NCI-H2196 (cell line): ENCODE measurements around the gene NOS3.
A peak's percentile ranks its signal among the peaks of the same experiment; 100 is the strongest.
"Not testable (repeated sequence)": the region's sequence is repeated elsewhere in the genome, so short reads cannot be mapped to it uniquely, and the experiment has no call there.

Source experiments
- DNase-seq: peaks from one replicate; lab custom pipeline; 2025; ENCODE audit not compliant: unreplicated experiment; lab: John Stamatoyannopoulos, UW

NOS3 gene

DNA sequence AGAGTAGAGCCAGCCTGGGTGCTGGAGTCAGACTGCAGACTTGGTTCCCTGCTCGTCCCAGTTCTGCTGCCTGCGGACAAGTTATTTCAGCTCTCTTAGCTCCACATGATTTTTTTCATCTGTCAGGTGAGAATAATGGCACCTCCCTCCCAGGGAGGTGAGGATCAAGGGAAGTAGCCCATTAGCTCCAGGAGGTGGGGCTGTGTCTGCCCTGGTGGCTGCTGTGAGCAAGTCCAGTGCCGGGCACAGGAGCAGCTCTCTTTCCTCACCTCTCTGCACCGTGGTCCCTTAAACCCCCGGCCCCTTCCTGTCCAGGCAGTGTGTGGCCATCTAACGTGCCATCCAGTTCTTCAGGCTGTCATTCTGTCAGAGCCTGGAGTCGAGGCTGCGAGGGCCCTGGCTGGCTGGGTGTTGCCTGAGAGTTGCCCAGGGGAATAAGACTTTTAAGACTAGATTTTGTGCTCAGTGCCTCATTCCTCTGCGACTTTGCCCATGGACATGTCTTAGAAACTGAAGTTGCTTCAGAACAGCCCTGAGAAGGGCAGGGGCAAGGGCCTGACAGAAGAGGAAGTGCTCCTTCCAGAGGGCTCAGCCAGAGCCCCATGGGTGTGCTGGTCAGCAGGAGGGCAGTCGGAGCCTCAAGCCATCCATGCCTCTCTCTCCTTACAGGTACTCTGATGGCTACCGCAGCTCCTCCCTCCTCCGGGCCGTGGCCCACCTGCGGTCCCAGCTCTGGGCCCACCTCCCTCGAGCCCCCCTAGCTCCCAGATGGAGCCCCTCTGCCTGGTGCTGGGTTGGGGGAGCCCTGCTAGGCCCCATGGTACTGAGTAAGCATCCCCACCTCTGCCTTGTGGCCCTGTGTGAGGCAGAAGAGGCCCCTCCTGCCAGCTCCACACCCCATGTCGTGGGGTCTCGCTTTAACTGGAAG, 42.4 kb downstream of the NOS3 start:
- DNase-seq: no peak

DNA sequence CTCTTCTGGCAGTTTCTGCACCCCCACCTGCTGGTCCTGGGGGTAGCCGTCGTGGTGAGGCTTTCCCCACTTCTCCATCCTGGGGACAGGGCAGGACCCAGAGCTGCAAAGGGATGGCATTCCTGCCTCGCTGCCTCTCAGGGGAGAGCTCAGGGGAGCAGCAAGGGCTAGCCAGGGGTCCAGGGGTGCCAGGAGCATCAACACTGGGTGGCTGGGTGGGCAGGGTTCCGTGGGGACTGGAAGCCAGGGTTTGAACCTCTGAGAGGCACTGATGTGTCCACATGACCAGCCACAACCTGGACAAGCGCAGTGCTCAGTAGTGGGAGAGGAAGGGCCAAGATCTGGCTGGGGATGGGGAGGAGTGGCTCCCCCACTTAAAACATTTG, 43.0 kb downstream of the NOS3 start:
- DNase-seq: no peak

GRCh38 chr7:151034312-151035025, 43.7 kb downstream of the NOS3 start:
- no peak for DNase-seq

DNA sequence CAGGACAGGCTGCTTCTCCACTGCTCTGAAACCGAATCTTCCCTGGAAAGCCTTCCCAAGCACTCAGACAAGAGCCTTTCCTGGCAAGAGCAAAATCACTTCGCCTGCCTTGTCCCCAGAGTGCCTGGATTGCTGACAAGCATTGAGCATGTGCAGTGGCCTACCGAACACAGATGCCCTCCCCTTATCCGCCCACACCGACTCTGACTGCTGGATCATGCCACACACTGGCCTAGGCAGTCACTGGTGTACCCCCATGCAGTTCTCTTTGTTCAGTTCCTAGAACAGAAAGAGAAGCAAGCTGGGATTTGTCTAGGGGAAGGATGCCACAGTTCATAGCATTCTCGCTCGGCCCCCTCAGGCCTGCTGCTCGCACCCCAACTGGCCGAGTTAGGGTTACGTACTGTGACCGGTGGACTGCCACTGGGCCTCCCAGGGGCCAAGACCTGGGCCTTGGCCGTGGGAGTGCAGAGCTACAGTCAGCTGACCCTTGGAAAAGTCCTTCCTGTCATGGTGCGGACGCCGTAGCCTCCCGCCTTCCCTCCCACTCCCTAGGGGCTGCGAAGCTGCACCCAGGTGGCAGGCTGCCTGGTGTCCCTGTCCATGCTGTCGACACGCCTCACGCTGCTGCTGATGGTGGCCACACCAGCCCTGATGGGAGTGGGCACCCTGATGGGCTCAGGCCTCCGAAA, 44.4 kb downstream of the NOS3 start:
- DNase-seq: no peak

DNA sequence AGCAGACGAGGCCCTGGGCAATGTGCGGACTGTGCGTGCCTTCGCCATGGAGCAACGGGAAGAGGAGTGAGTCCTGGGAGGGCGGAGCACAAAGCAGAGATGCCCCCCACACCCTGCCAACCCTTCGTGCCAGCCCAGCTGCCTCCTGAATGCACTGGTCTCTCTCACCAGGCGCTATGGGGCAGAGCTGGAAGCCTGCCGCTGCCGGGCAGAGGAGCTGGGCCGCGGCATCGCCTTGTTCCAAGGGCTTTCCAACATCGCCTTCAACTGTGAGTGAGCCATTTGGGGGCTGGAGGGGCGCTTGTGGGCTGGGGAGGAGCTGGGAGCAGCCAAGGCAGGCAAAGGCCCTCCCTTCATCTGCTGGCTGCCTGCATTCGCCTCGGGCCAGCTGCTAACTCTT, 45.1 kb downstream of the NOS3 start:
- DNase-seq: no peak

DNA sequence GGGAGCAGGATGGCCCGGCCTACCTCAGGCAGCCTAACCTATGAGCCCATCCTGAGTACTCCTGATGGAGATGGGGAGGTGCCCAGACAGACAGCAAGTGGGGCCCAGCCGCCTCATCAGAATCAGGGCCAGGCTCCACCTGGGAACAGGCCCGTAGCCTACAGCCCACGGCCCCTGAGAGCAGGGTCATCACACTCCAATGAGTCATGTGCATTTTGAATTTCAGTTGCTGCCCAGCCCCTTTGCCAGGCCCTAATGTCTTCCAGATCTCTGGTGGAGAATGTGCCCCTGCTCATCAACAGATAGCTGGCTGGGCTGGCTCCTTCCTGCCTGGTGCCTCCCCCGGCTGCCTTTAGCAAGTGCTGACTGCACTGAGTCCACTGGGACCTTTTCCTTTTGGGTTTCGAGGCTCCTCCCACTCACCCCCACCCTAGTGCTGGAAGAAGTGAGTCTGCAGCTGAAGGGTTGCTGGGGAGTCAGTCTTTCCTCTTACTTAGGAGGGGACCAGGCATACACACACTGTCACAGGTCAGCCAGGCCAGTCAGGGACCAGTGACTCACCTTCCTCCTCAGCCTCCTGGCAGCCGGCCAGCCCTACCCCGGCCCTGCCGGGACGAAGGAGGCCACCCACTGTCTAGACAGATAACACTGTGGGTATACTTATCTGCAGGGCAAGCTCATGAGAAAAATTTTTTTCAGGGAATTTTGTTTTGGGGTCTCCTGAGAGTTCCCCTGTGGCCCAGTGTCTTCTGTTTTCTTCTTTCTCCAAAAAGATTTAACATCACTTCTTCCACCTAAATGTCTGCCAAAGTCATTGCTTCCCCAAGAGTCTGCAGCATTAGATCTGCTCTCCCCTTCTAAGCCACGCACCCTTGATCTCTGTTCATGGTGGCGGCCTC, 48.4 kb downstream of the NOS3 start:
- peak; percentile 62 for DNase-seq

- no peak for DNase-seq
These were observed 49.2 kb downstream of the NOS3 start for GRCh38 chr7:151039850-151040548.

GRCh38 chr7:151040616-151041375, 50.0 kb downstream of the NOS3 start:
- no peak for DNase-seq

DNA sequence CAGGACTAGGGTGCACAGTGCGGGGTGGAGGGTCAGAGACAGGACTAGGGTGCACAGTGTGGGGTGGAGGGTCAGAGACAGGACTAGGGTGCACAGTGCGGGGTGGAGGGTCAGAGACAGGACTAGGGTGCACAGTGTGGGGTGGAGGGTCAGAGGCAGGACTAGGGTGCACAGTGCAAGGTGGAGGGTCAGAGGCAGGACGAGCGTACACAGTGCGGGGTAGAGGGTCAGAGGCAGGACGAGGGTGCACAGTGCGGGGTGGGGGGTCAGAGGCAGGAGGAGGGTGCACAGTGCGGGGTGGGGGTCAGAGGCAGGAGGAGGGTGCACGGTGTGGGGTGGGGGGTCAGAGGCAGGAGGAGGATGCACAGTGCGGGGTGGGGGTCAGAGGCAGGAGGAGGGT, 52.6 kb downstream of the NOS3 start:
- DNase-seq: not testable (repeated sequence)

DNA sequence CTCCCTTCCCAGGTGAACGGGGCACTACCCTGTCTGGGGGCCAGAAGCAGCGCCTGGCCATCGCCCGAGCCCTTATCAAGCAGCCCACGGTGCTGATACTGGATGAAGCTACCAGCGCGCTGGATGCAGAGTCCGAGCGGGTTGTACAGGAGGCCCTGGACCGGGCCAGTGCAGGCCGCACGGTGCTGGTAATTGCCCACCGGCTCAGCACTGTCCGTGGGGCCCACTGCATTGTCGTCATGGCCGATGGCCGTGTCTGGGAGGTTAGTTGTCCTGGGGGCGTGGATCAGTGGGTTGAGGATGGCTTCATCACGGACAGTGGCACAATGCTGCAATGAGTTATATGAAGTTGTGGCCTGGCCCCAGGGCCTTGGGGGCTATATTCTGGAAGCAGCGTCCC, 53.1 kb downstream of the NOS3 start:
- no peak for DNase-seq

DNA sequence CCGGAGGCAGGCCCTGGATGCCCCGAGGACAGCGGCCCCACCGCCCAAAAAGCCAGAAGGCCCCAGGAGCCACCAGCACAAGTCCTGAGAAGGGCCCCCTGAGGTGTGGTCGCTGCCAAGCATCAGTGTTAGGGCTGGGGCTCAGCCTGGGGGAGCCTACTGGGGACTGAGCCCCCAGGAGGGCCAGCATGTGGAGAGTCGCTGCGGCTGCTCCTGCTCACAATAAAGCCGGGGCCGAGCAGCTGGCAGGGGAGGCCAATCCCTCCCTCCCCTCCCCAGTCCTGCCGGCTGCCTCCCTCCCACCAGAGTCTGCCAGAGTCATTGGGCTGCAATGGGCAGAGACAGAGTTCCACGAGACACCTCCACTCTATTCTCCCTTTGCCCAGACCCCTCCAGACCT, 54.4 kb downstream of the NOS3 start:
- DNase-seq: no peak

DNA sequence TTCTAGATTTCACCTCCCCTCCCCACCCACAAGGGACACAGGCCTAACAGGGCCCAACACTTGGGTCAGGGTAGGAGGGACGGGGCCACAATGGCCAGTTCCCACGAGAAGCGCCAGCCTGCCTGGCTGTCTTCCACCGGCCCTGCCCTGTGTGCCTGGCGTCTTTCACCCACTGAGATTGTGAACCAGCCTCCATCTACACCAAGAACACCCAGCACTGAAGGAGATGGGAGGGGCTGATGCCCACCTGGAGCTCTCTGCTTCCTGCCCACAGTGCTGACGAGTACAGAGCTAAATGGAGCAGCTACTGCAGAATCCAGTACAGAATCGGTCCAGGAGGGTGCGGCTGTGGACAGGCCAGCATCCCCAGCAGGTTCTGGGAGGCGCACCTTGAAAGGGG, 55.1 kb downstream of the NOS3 start:
- DNase-seq: no peak

GRCh38 chr7:151046603-151047573, 56.1 kb downstream of the NOS3 start:
- no peak for DNase-seq

DNA sequence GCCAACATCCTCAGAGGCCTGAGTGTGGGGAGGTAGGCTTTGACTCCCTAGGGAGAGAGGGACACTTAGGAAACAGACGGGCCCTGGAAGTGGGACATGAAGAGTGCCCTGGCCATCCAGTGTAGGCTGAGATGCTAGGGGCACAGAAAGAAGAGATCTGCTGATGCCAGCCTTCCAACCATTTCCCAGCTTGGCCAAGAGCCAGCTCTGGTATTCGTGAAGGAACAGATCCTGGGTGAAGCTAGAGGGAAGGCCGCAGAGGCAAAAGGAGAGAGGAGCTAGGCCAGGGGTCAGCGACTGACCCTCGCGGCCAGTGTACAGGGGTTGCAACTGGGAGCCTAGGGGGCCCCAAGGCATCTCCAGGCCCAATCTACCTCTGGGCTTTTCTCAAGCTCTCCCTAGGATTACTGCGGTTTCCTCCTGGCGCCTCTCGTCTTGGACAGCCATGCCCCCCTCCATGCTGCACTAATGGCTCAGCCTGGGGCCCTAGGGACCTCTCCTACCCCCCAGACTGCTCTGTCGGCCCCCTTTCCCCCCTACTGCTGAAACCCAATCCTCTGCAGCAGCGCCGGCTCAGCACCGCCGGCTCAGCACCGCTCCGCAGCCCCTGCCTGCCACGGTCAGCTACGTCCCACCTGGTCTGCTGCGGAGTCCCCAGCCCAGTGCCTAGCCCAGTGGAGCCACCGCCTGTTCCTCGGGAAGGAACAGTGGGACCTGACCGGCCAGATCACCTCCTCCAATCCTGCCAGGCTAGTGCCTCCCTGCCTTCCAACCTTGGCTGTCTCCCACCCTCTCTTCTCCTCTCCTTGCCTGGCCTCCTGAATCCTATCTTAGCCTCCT, 57.4 kb downstream of the NOS3 start, which contains the start of gene ASIC3:
Gene ASIC3 (plus strand): TSS at position 556 of the 840 bp plus-strand sequence. CDS start 355 bp downstream, outside the sequence.
- DNase-seq: no peak

DNA sequence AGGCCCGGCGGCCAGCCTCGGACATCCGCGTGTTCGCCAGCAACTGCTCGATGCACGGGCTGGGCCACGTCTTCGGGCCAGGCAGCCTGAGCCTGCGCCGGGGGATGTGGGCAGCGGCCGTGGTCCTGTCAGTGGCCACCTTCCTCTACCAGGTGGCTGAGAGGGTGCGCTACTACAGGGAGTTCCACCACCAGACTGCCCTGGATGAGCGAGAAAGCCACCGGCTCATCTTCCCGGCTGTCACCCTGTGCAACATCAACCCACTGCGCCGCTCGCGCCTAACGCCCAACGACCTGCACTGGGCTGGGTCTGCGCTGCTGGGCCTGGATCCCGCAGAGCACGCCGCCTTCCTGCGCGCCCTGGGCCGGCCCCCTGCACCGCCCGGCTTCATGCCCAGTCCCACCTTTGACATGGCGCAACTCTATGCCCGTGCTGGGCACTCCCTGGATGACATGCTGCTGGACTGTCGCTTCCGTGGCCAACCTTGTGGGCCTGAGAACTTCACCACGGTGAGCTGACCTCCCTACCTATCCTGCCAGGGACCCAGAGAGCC, 58.2 kb downstream of the NOS3 start:
- no peak for DNase-seq

GRCh38 chr7:151051108-151051507, 60.3 kb downstream of the NOS3 start:
- no peak for DNase-seq

GRCh38 chr7:151053096-151053495, 62.3 kb downstream of the NOS3 start:
- DNase-seq: no peak
